Measurements from ENCODE around the gene MRPL52. TPM values are rescaled to one million over a fixed set of nuclear protein-coding genes. Genes with fewer than 3 reads are reported as not detected.
A peak's percentile ranks its signal among the peaks of the same experiment; 100 is the strongest.
"Not testable (repeated sequence)": the region's sequence is repeated elsewhere in the genome, so short reads cannot be mapped to it uniquely, and the experiment has no call there.

Gene MRPL52
- total RNA-seq (10 to 100 TPM; 37.2 to 49.1 TPM), polyA plus RNA-seq (10 to 100 TPM; 47.3 to 56.0 TPM)
- long read RNA-seq, donor 1, transcript MRPL52-202 (5 exons, 1,118 nt): major isoform, 5 of 14 reads
- long read RNA-seq, donor 1, partial matches to known transcripts: 1 of 14 reads
- long read RNA-seq, donor 1, other reads (novel, unspliced or antisense): 2 of 14 reads
- long read RNA-seq, donor 2, transcript MRPL52-202 (5 exons, 1,118 nt): major isoform, 6 of 14 reads
- long read RNA-seq, donor 2, partial matches to known transcripts: 0 of 14 reads
- long read RNA-seq, donor 2, other reads (novel, unspliced or antisense): 1 of 14 reads

DNA sequence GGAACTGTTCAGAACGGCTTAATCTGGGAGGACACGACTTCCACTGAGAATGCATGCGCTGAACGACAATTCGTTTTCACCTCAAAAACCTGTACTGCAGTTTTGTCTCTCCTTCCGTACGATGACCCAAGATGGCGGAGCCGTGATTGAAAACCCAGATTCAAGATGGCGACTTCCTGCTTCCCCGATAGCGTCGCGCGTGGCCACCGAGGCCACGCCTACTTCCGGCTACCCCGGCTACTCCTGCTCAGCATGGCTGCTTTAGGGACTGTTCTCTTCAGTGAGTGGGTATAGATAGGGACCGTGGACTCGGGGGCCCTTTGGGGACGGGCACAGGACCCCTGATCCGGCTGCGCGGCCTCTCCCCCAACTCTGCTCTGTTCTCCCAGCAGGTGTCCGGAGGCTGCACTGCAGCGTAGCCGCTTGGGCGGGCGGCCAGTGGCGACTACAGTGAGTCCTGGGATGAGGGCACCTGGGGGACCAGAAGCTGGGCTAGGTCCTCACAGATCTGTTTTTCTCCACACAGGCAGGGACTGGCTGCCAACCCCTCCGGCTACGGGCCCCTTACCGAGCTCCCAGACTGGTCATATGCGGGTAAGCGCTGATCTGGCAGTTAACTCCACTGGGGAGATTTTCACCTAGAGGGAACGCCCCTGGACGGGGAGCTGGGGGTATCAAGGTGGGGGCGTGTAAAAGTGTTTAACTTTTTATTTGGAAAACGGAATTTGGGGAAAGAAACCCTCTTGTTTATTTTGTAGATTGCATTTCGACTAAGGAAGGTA is at the start of gene MRPL52:
Gene MRPL52 (plus strand): TSS at position 227 of the 782 bp plus-strand sequence. CDS start 26 bp downstream, at position 253.
- intact Hi-C loops (cut with DNase I): loop anchor here in 1 of 2 donors (10.0 kb wide), 1 partner anchor 75 kb away; no protein-coding TSS in a partner anchor
- peak within 1 kb of the TSS in 1 of 2 donors; percentile 49 for H3K27ac ChIP-seq (ENCODE audit: low read depth in 1 of 2, low read length in 2 of 2)

DNA sequence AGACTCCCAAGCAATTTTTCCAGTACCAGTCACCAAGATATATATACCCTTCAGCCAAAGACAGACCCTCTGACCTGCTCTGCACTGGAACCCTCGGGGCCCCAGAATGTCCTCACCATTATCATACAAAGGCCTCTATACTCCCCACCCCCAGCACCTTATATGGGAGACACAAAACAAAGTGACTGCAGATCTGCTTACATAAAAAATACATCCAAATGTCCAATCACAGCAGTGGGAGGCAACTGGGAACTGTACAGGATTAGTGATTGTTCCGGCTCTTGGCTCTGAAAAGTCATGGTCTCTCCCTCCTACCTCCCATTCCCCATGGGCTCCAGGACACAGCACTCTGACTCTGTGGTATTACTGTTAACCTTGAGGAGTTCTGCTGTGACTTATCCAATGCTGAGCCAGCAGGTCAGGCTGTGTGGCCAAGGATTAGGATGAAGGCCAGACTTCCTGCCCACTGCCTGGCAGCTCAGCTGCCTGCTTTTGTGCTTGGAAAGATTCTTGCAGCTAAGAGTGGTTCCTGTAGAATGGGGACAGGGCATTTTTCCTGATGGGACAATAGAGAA is 49.5 kb upstream of the MRPL52 start:
- intact Hi-C loops (cut with DNase I): no loop called here
- no peak overlapping the region for H3K4me3 ChIP-seq (ENCODE audit: low read length in 2 of 2)
- DNase-seq: no peak
- peak overlapping the region in 1 of 2 donors; percentile 28 for H3K27ac ChIP-seq (ENCODE audit: low read depth in 1 of 2, low read length in 2 of 2)
- H3K9me3 ChIP-seq (ENCODE audit: control insufficient read depth, low read length): no peaks in the 10 kb centered on the region
- no peak for ATAC-seq (ENCODE audit: low FRiP score)
- H3K4me1 ChIP-seq (ENCODE audit: control insufficient read depth in 1 of 2, insufficient read depth in 2 of 2, low read length in 2 of 2): no peaks in the 10 kb centered on the region
- H3K27me3 ChIP-seq (ENCODE audit: control insufficient read depth in 1 of 2, insufficient read depth in 2 of 2, low read length in 1 of 2): no peaks in the 10 kb centered on the region
- 29 to 43% methylated on average over 2 of the region's 2 CpGs for WGBS, 2 donors
- H3K36me3 ChIP-seq (ENCODE audit: control insufficient read depth in 1 of 2, insufficient read depth in 2 of 2, low read length in 1 of 2): no peaks in the 10 kb centered on the region

More for the DNA sequence above, at the start of gene MRPL52:
- Histone ChIP-seq H3K9me3 (ENCODE audit: control insufficient read depth, low read length) (no peaks in the 10 kb centered on the region), H3K36me3 (ENCODE audit: control insufficient read depth in 1 of 2, insufficient read depth in 2 of 2, low read length in 1 of 2) (no peaks in the 10 kb centered on the region), H3K27me3 (ENCODE audit: control insufficient read depth in 1 of 2, insufficient read depth in 2 of 2, low read length in 1 of 2) (no peaks in the 10 kb centered on the region), H3K4me1 (ENCODE audit: control insufficient read depth in 1 of 2, insufficient read depth in 2 of 2, low read length in 2 of 2) (peaks cover 0 to under 1% of the 10 kb centered on the region in 2 donors), H3K4me3 (ENCODE audit: low read length in 2 of 2) (peak within 1 kb of the TSS; percentile 41 to 75)
- 0% methylated on average over 41 of the region's 41 CpGs for WGBS, 2 donors
- peak; percentile 95 for ATAC-seq (ENCODE audit: low FRiP score)
- DNase-seq: peak; percentile 95 to 96

DNA sequence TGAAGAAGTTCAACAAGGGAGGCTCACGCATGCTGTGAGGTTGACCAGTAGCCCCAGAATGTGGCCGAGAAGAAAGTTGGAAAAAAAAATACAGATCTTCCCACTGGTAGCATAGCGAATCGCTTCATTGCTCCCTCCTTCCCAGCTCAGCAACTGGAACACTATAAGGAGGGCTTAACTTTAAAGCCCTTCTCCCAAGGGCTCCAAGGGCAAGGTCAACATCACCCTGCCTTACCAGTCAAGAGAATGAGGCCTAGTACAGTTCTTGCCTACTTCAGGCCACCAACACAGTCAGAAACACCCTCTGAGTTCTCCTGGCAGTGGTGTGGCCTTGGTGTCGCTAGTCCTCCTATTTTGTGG is 48.8 kb upstream of the MRPL52 start:
- Histone ChIP-seq H3K4me3 (ENCODE audit: low read length in 2 of 2) (no peak overlapping the region), H3K36me3 (ENCODE audit: control insufficient read depth in 1 of 2, insufficient read depth in 2 of 2, low read length in 1 of 2) (no peaks in the 10 kb centered on the region), H3K27ac (ENCODE audit: low read depth in 1 of 2, low read length in 2 of 2) (no peak overlapping the region), H3K9me3 (ENCODE audit: control insufficient read depth, low read length) (no peaks in the 10 kb centered on the region), H3K27me3 (ENCODE audit: control insufficient read depth in 1 of 2, insufficient read depth in 2 of 2, low read length in 1 of 2) (no peaks in the 10 kb centered on the region), H3K4me1 (ENCODE audit: control insufficient read depth in 1 of 2, insufficient read depth in 2 of 2, low read length in 2 of 2) (no peaks in the 10 kb centered on the region)
- ATAC-seq (ENCODE audit: low FRiP score) (no peak), DNase-seq (no peak)
- 86 to 90% methylated on average over 5 of the region's 5 CpGs for WGBS, 2 donors
- intact Hi-C loops (cut with DNase I): no loop called here

DNA sequence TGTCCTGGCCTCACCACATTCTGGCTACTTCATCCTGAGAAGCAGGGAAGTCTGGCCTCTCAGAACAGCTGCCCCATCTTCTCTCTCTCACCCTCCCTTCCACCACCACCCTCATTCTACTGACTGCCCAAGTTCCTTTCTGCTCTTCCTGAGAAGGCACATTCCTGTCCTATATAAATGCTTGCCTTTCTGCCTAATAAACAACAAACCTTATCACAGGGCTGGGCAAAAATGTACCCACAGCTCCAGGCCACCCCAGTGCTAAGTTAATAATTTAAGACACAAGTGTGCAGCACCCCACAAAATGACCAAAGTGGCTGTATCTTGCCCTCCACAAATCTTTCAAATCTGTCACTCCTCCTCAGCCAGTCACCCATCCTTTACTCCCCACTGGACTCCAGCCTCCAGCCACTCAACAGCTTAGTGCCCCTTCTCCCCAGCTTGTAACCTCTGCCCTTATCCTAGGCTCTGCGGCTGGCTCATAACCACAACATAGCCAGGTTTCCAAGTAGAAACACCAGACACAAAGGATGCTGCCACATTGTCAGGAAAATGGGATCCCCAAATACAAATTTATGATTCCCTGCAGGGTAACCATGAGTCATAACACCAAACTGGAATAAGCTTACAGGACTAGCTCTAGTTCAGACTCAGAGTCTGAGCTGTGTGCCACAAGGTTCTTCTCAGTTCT is 48.2 kb upstream of the MRPL52 start:
- ATAC-seq (ENCODE audit: low FRiP score): peak; percentile 38
- Histone ChIP-seq H3K36me3 (ENCODE audit: control insufficient read depth in 1 of 2, insufficient read depth in 2 of 2, low read length in 1 of 2) (no peaks in the 10 kb centered on the region), H3K9me3 (ENCODE audit: control insufficient read depth, low read length) (no peaks in the 10 kb centered on the region), H3K4me1 (ENCODE audit: control insufficient read depth in 1 of 2, insufficient read depth in 2 of 2, low read length in 2 of 2) (no peaks in the 10 kb centered on the region), H3K27ac (ENCODE audit: low read depth in 1 of 2, low read length in 2 of 2) (no peak overlapping the region), H3K27me3 (ENCODE audit: control insufficient read depth in 1 of 2, insufficient read depth in 2 of 2, low read length in 1 of 2) (no peaks in the 10 kb centered on the region), H3K4me3 (ENCODE audit: low read length in 2 of 2) (no peak overlapping the region)
- no peak for DNase-seq
- intact Hi-C loops (cut with DNase I): no loop called here
- WGBS, 2 donors: 1 to 48% methylated on average over 1 of the region's 1 CpG

DNA sequence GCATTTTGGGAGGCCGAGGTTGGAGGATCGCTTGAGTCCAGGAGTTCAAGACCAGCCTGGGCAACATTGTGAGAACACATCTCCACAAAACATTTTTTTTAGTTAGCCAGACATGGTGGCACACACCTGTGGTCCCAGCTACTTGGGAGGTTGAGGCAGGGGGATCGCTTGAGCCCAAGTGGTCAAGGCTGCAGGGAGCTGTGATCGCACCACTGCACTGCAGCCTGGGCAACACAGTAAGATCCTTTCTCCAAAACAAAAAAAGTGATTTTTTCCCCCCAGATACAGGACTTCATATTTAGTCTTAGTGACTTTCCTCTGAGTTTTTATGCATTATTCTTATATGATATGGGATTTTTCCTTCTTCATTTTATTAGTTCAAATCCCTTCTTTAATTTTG is 43.0 kb upstream of the MRPL52 start:
- Histone ChIP-seq H3K4me1 (ENCODE audit: control insufficient read depth in 1 of 2, insufficient read depth in 2 of 2, low read length in 2 of 2) (no peaks in the 10 kb centered on the region), H3K27me3 (ENCODE audit: control insufficient read depth in 1 of 2, insufficient read depth in 2 of 2, low read length in 1 of 2) (no peaks in the 10 kb centered on the region), H3K4me3 (ENCODE audit: low read length in 2 of 2) (no peak overlapping the region), H3K27ac (ENCODE audit: low read depth in 1 of 2, low read length in 2 of 2) (no peak overlapping the region), H3K9me3 (ENCODE audit: control insufficient read depth, low read length) (no peaks in the 10 kb centered on the region), H3K36me3 (ENCODE audit: control insufficient read depth in 1 of 2, insufficient read depth in 2 of 2, low read length in 1 of 2) (no peaks in the 10 kb centered on the region)
- intact Hi-C loops (cut with DNase I): no loop called here
- DNase-seq: no peak
- ATAC-seq (ENCODE audit: low FRiP score): no peak
- WGBS, 2 donors: 94 to 96% methylated on average over 4 of the region's 4 CpGs

DNA sequence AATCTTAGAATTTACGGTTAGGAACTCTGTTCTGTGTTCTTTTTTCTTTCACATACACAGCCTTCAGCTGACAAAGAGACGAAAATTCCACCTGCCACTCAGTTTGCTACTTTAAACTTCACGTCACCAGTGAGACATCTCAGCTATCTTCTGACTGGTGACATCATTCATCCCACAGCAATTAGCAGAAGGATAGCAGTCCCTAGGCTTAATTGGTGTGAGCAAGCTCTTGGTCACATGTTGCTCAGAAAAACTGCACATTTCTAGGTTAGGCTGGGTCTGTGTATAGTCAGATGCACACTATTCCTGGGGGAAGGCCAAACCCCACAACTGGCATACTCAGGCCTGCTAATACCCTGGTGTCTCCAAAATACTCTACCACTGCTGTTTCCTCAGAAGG is 38.4 kb upstream of the MRPL52 start:
- Histone ChIP-seq H3K27ac (ENCODE audit: low read depth in 1 of 2, low read length in 2 of 2) (no peak overlapping the region), H3K4me1 (ENCODE audit: control insufficient read depth in 1 of 2, insufficient read depth in 2 of 2, low read length in 2 of 2) (no peaks in the 10 kb centered on the region), H3K36me3 (ENCODE audit: control insufficient read depth in 1 of 2, insufficient read depth in 2 of 2, low read length in 1 of 2) (no peaks in the 10 kb centered on the region), H3K9me3 (ENCODE audit: control insufficient read depth, low read length) (no peaks in the 10 kb centered on the region), H3K27me3 (ENCODE audit: control insufficient read depth in 1 of 2, insufficient read depth in 2 of 2, low read length in 1 of 2) (no peaks in the 10 kb centered on the region), H3K4me3 (ENCODE audit: low read length in 2 of 2) (no peak overlapping the region)
- 48 to 52% methylated on average over 3 of the region's 3 CpGs for WGBS, 2 donors
- no peak for ATAC-seq (ENCODE audit: low FRiP score)
- DNase-seq: no peak
- intact Hi-C loops (cut with DNase I): no loop called here

DNA sequence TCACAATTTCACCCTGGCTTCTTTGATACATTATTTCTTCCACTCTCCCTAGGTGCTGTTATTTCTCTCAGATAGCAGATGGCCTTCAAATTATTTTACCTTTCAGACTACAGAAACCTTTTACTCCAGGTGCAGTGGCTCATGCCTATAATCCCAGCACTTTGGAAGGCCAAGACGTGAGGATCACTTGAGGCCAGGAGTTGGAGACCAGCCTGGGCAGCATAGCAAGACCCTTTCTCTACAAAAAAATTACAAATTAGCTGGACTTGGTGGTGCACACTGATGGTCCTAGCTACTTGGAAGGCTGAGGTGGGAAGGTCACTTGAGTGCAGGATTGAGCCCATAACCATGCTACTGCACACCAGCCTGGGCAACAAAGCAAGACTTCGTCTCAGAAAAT is 37.5 kb upstream of the MRPL52 start:
- no peak for DNase-seq
- no peaks in the 10 kb centered on the region for H3K9me3 ChIP-seq (ENCODE audit: control insufficient read depth, low read length)

DNA sequence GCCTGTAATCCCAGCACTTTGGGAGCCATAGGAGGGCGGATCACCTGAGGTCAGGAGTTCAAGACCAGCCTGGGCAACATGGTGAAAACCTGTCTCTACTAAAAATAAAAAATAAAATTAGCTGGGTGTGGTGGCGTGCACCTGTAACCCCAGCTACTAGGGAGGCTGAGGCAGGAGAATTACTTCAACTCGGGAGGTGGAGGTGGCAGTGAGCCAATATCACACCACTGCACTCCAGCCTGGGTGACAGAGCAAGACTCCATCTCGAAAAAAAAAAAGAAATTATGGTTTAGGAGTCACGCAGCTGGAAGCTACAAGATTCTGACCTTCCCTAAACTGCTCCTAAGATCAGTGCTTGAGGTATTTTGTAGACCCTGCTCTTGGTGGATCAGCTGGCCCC is 36.1 kb upstream of the MRPL52 start:
- not testable (repeated sequence) for DNase-seq

More for the DNA sequence above, 37.5 kb upstream of the MRPL52 start:
- 95 to 98% methylated on average over 2 of the region's 2 CpGs for WGBS, 2 donors
- no peaks in the 10 kb centered on the region for H3K27me3 ChIP-seq (ENCODE audit: control insufficient read depth in 1 of 2, insufficient read depth in 2 of 2, low read length in 1 of 2)
- intact Hi-C loops (cut with DNase I): no loop called here
- no peak overlapping the region for H3K4me3 ChIP-seq (ENCODE audit: low read length in 2 of 2)
- no peak overlapping the region for H3K27ac ChIP-seq (ENCODE audit: low read depth in 1 of 2, low read length in 2 of 2)
- no peaks in the 10 kb centered on the region for H3K4me1 ChIP-seq (ENCODE audit: control insufficient read depth in 1 of 2, insufficient read depth in 2 of 2, low read length in 2 of 2)
- ATAC-seq (ENCODE audit: low FRiP score): no peak
- H3K36me3 ChIP-seq (ENCODE audit: control insufficient read depth in 1 of 2, insufficient read depth in 2 of 2, low read length in 1 of 2): no peaks in the 10 kb centered on the region

More for the DNA sequence above, 36.1 kb upstream of the MRPL52 start:
- ATAC-seq (ENCODE audit: low FRiP score); H3K4me1 ChIP-seq (ENCODE audit: control insufficient read depth in 1 of 2, insufficient read depth in 2 of 2, low read length in 2 of 2); H3K9me3 ChIP-seq (ENCODE audit: control insufficient read depth, low read length); H3K27me3 ChIP-seq (ENCODE audit: control insufficient read depth in 1 of 2, insufficient read depth in 2 of 2, low read length in 1 of 2); intact Hi-C loops (cut with DNase I); H3K27ac ChIP-seq (ENCODE audit: low read depth in 1 of 2, low read length in 2 of 2); H3K36me3 ChIP-seq (ENCODE audit: control insufficient read depth in 1 of 2, insufficient read depth in 2 of 2, low read length in 1 of 2); H3K4me3 ChIP-seq (ENCODE audit: low read length in 2 of 2): not testable (repeated sequence)
- WGBS, 2 donors: 83% methylated on average over 5 of the region's 5 CpGs
